Hepatocyte (in vitro differentiated cells): ENCODE results near the gene SGTA. TPM values are rescaled to one million over a fixed set of nuclear protein-coding genes. Genes with fewer than 3 reads are reported as not detected.

ENCODE experiments used
- DNase-seq: peaks from one replicate; pipeline ENCODE4 v3.0.0-alpha.2; 2016; ENCODE audit warnings: low spot score
- H2AFZ ChIP-seq: fragments of 200-600 bp; sonication (generic); 2 replicates; pipeline ENCODE4 v1.6.0; 2016; ENCODE audit warnings: antibody characterized with exemption, mild to moderate bottlenecking
- H3K27ac ChIP-seq: fragments of 200-600 bp; sonication (generic); 2 replicates; pipeline ENCODE4 v1.5.1; 2016; ENCODE audit warnings: mild to moderate bottlenecking
- H3K27me3 ChIP-seq: fragments of 200-600 bp; sonication (generic); 2 replicates; pipeline ENCODE4 v1.6.1; 2016
- H3K36me3 ChIP-seq: fragments of 200-600 bp; sonication (generic); replicated peaks from 2 replicates; pipeline ENCODE4 v1.5.1; 2016; ENCODE audit warnings: low read depth; ENCODE audit not compliant: insufficient read depth
- H3K4me1 ChIP-seq: fragments of 200-600 bp; sonication (generic); 2 replicates; pipeline ENCODE4 v1.5.1; 2016; ENCODE audit warnings: mild to moderate bottlenecking, moderate library complexity; ENCODE audit not compliant: insufficient read depth
- H3K4me2 ChIP-seq: fragments of 200-600 bp; sonication (generic); 2 replicates; pipeline ENCODE4 v1.6.0; 2016
- H3K4me3 ChIP-seq: fragments of 200-600 bp; sonication (generic); 2 replicates; pipeline ENCODE4 v1.5.1; 2016; ENCODE audit warnings: mild to moderate bottlenecking
- H3K79me2 ChIP-seq: fragments of 200-600 bp; sonication (generic); 2 replicates; pipeline ENCODE4 v1.6.0; 2017; ENCODE audit warnings: mild to moderate bottlenecking
- H3K9me2 ChIP-seq: fragments of 200-600 bp; sonication (generic); replicated peaks from 2 replicates; pipeline ENCODE4 v1.6.0; 2017; ENCODE audit warnings: mild to moderate bottlenecking; ENCODE audit not compliant: insufficient read depth
- H3K9me3 ChIP-seq: fragments of 200-600 bp; sonication (generic); 2 replicates; pipeline ENCODE4 v1.5.1; 2016; ENCODE audit warnings: low read depth, mild to moderate bottlenecking
- H4K20me1 ChIP-seq: fragments of 200-600 bp; sonication (generic); 2 replicates; pipeline ENCODE4 v1.6.0; 2016; ENCODE audit warnings: mild to moderate bottlenecking; ENCODE audit not compliant: insufficient read depth, poor library complexity, severe bottlenecking
- CTCF ChIP-seq: fragments of 200-600 bp; sonication (generic); IDR thresholded peaks from 2 replicates; pipeline ENCODE4 v1.5.1; 2016; ENCODE audit warnings: antibody characterized with exemption, mild to moderate bottlenecking; ENCODE audit not compliant: poor library complexity
- EZH2 ChIP-seq: fragments of 200-600 bp; sonication (generic); IDR thresholded peaks from 2 replicates; pipeline ENCODE4 v1.6.1; 2016; ENCODE audit warnings: antibody characterized with exemption, mild to moderate bottlenecking, borderline replicate concordance
- EZH2phosphoT487 ChIP-seq: fragments of 200-600 bp; sonication (generic); IDR thresholded peaks from one replicate; pipeline ENCODE4 v1.6.1; 2018; ENCODE audit warnings: antibody characterized with exemption, mild to moderate bottlenecking, low read depth, moderate library complexity; ENCODE audit not compliant: unreplicated experiment, severe bottlenecking
- WGBS: methylation state at CpG from one replicate; pipeline ENCODE4 v1.1.6; 2016; ENCODE audit warnings: low lambda C conversion rate; ENCODE audit errors: missing lambda C conversion rate; 5-methylcytosine and 5-hydroxymethylcytosine counted together
- polyA plus RNA-seq: library from polyadenylated mRNA; unstranded; fragments of >200 nt; fragmentation: Nextera tagmentation; extraction: Ambion mirVana; gene quantifications from 2 replicates; pipeline ENCODE4 v1.2.1, GENCODE V29; 2016
- total RNA-seq: library from RNA; depleted of rRNA; stranded (reverse); fragments of >200 nt; gene quantifications from 2 replicates; pipeline ENCODE4 v1.2.3, GENCODE V29; 2014

The SGTA gene
- total and polyA plus RNA-seq, 2 experiments from 2014 or later: 37.4 to 62.8 TPM

- H3K27me3 ChIP-seq: no peaks in the 10 kb centered on the region
- no peaks in the 10 kb centered on the region for H3K4me1 ChIP-seq
- H3K36me3 ChIP-seq: no peaks in the 10 kb centered on the region
- H3K27ac ChIP-seq: no peak overlapping the region
- WGBS: 70% methylated on average over 5 of the region's 5 CpGs
- H3K9me2 ChIP-seq: no peaks in the 10 kb centered on the region
- no peak overlapping the region for H2AFZ ChIP-seq
- no peak overlapping the region for H3K4me2 ChIP-seq
- no peak overlapping the region for H3K4me3 ChIP-seq
- DNase-seq: no peak
- H3K79me2 ChIP-seq: no peaks in the 10 kb centered on the region
- no peaks in the 10 kb centered on the region for H3K9me3 ChIP-seq
- no peaks in the 10 kb centered on the region for H4K20me1 ChIP-seq
- TF ChIP-seq EZH2 (no peak), CTCF (no peak), EZH2phosphoT487 (no peak)
Measured at GRCh38 chr19:2711875-2712205, 71.2 kb downstream of the SGTA start.

DNA sequence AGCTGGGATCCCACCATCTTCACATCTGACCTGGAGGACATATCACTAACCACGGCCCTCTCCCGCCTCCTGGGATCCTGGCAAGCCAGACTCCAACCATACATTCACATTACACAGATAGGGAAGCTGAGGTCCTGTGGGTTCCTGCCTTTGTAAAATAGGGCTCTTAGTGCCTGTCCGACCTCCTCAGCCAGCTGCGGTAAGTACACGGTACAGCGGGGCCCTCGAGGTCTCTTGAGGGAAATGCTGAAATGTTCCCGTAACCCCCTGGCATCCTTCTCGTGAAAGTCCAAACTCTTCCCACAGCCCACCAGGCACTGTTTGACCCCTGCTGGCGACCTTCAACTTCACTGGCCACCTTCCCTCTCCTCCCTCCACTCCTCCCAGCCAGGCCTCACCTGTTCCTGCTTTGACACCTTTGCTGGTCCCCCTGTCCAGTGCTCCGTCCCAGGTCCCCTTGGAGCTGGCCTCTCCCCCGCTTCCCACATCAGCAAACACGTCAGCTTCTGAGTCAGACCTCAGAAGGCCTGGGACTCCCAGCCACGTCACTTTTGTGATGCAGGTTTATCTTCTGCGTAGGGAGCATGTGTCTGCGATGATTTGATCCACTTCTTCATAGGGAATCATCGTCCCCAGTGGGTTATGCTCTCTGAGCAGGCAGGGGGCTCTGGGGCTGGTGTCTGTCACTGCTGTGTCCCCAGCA is 71.8 kb downstream of the SGTA start:
- H3K36me3 ChIP-seq: no peaks in the 10 kb centered on the region
- no peak overlapping the region for H2AFZ ChIP-seq
- H4K20me1 ChIP-seq: no peaks in the 10 kb centered on the region
- TF ChIP-seq EZH2phosphoT487: no peak
- no peak overlapping the region for H3K4me3 ChIP-seq
- H3K4me1 ChIP-seq: no peaks in the 10 kb centered on the region
- no peak for DNase-seq
- no peaks in the 10 kb centered on the region for H3K79me2 ChIP-seq
- WGBS: 77% methylated on average over 17 of the region's 17 CpGs
- no peaks in the 10 kb centered on the region for H3K27me3 ChIP-seq
- no peaks in the 10 kb centered on the region for H3K9me2 ChIP-seq
- H3K27ac ChIP-seq: no peak overlapping the region
- no peak overlapping the region for H3K4me2 ChIP-seq
- no peaks in the 10 kb centered on the region for H3K9me3 ChIP-seq

DNA sequence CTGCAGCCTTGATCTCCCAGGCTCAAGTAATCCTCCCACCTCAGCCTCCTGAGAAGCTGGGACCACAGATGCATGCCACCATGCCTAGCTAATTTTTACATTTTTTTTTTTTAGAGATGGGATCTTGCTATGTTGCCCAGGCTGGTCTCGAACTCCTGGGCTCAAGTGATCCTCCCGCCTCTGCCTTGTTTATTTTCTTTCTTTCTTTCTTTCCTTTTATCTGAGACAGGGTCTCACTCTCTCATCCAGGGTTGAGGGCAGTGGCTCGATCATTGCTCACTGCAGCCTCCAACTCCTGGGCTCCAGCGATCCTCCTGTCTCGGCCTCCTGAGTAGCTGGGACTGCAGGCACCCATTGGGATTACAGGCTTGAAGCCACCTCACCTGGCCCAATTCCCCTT is 76.8 kb downstream of the SGTA start:
- no peak overlapping the region for H3K27ac ChIP-seq
- WGBS: 100% methylated on average over 5 of the region's 5 CpGs
- no peaks in the 10 kb centered on the region for H3K9me3 ChIP-seq
- H3K4me3 ChIP-seq: no peak overlapping the region
- H3K4me2 ChIP-seq: no peak overlapping the region
- TF ChIP-seq EZH2 (no peak), EZH2phosphoT487 (no peak), CTCF (no peak)
- no peak for DNase-seq
- H3K4me1 ChIP-seq: peaks cover 3% of the 10 kb centered on the region
- no peaks in the 10 kb centered on the region for H3K79me2 ChIP-seq
- no peaks in the 10 kb centered on the region for H4K20me1 ChIP-seq
- no peaks in the 10 kb centered on the region for H3K9me2 ChIP-seq
- H3K27me3 ChIP-seq: peaks cover 11% of the 10 kb centered on the region
- H2AFZ ChIP-seq: no peak overlapping the region
- H3K36me3 ChIP-seq: no peaks in the 10 kb centered on the region

Other genes starting within 250 kb of the SGTA start
- 1.2 and 1.3 TPM in 2 replicates for gene GNG7, start 80.6 kb downstream of the SGTA start, total RNA-seq
- gene GNG7, start 80.6 kb downstream of the SGTA start, polyA plus RNA-seq: 1.9 and 3.3 TPM in 2 replicates
- 1.4 and 1.5 TPM in 2 replicates for gene DIRAS1, start 61.9 kb downstream of the SGTA start, total RNA-seq
- 2.0 and 2.4 TPM in 2 replicates for gene DIRAS1, start 61.9 kb downstream of the SGTA start, polyA plus RNA-seq
- gene SLC39A3, start 43.3 kb downstream of the SGTA start, total RNA-seq: 31.4 and 36.1 TPM in 2 replicates
- gene SLC39A3, start 43.3 kb downstream of the SGTA start, polyA plus RNA-seq: 37.4 and 44.3 TPM in 2 replicates
- gene THOP1, start 2.2 kb upstream of the SGTA start, total RNA-seq: 49.4 and 64.3 TPM in 2 replicates
- 56.8 and 61.4 TPM in 2 replicates for gene THOP1, start 2.2 kb upstream of the SGTA start, polyA plus RNA-seq
- gene ZNF554, start 36.6 kb upstream of the SGTA start, total RNA-seq: 4.0 and 5.3 TPM in 2 replicates
- gene ZNF554, start 36.6 kb upstream of the SGTA start, polyA plus RNA-seq: 5.0 and 5.5 TPM in 2 replicates
- 6.4 and 7.4 TPM in 2 replicates for gene ZNF555, start 58.2 kb upstream of the SGTA start, total RNA-seq
- gene ZNF555, start 58.2 kb upstream of the SGTA start, polyA plus RNA-seq: 2.7 and 3.0 TPM in 2 replicates
- gene ZNF556, start 84.1 kb upstream of the SGTA start, total RNA-seq: 0.03 TPM in 1 of 2 replicates, not detected in the other
- gene ZNF556, start 84.1 kb upstream of the SGTA start, polyA plus RNA-seq: not detected in 2 replicates
- gene ZNF57, start 117.7 kb upstream of the SGTA start, total RNA-seq: 8.4 and 10.0 TPM in 2 replicates
- gene ZNF57, start 117.7 kb upstream of the SGTA start, polyA plus RNA-seq: 12.8 and 13.2 TPM in 2 replicates
- gene ZNF77, start 161.7 kb upstream of the SGTA start, total RNA-seq: 3.3 and 3.4 TPM in 2 replicates
- gene ZNF77, start 161.7 kb upstream of the SGTA start, polyA plus RNA-seq: 1.8 and 2.2 TPM in 2 replicates
- 1.2 and 4.7 TPM in 2 replicates for gene TLE6, start 194.3 kb upstream of the SGTA start, total RNA-seq
- gene TLE6, start 194.3 kb upstream of the SGTA start, polyA plus RNA-seq: 1.2 and 3.9 TPM in 2 replicates
- gene TLE2, start 246.0 kb upstream of the SGTA start, total RNA-seq: 25.4 and 36.2 TPM in 2 replicates
- gene TLE2, start 246.0 kb upstream of the SGTA start, polyA plus RNA-seq: 71.1 and 82.0 TPM in 2 replicates